ENCODE data around the gene BAIAP2. TPM values are rescaled to one million over a fixed set of nuclear protein-coding genes. Genes with fewer than 3 reads are reported as not detected.

The BAIAP2 gene
- total and polyA plus RNA-seq, 5 donors: 20.5 to 39.5 (median 32.8) TPM

GRCh38 chr17:81095383-81095762 is 60.4 kb downstream of the BAIAP2 start:
- intact Hi-C loops (cut with DNase I): loop anchor here in 2 of 4 donors (5.0 kb wide), 2 partner anchors 68 to 73 kb away; no protein-coding TSS in a partner anchor

GRCh38 chr17:81096741-81097133 is 61.8 kb downstream of the BAIAP2 start:
- no peaks in the 10 kb centered on the region for H3K27me3 ChIP-seq (ENCODE audit: control insufficient read depth, insufficient read depth)
- ATAC-seq (no peak), DNase-seq (no peak)
- WGBS: 89% methylated on average over 7 of the region's 7 CpGs
- H3K4me3 ChIP-seq (ENCODE audit: low read length): no peak overlapping the region
- no peaks in the 10 kb centered on the region for H3K4me1 ChIP-seq (ENCODE audit: control insufficient read depth, insufficient read depth, low read length)
- H3K9me3 ChIP-seq (ENCODE audit: control insufficient read depth, low read length): no peaks in the 10 kb centered on the region
- intact Hi-C loops (cut with DNase I): loop anchor here in 2 of 4 donors (5.0 kb wide), 2 partner anchors 69 to 74 kb away; no protein-coding TSS in a partner anchor
- H3K27ac ChIP-seq (ENCODE audit: low read length): no peak overlapping the region

More at GRCh38 chr17:81095383-81095762, 60.4 kb downstream of the BAIAP2 start:
- Histone ChIP-seq H3K4me1 (ENCODE audit: control insufficient read depth, insufficient read depth, low read length) (no peaks in the 10 kb centered on the region), H3K27ac (ENCODE audit: low read length) (no peak overlapping the region), H3K4me3 (ENCODE audit: low read length) (no peak overlapping the region), H3K9me3 (ENCODE audit: control insufficient read depth, low read length) (no peaks in the 10 kb centered on the region), H3K27me3 (ENCODE audit: control insufficient read depth, insufficient read depth) (no peaks in the 10 kb centered on the region)
- DNase-seq: no peak
- ATAC-seq: no peak
- 61% methylated on average over 13 of the region's 13 CpGs for WGBS

- ATAC-seq (peak; percentile 67 to 71), DNase-seq (peak; percentile 85 to 95 (median 91))
- Histone ChIP-seq H3K4me1 (ENCODE audit: control insufficient read depth, insufficient read depth, low read length) (no peaks in the 10 kb centered on the region), H3K27me3 (ENCODE audit: control insufficient read depth, insufficient read depth) (no peaks in the 10 kb centered on the region), H3K9me3 (ENCODE audit: control insufficient read depth, low read length) (no peaks in the 10 kb centered on the region), H3K27ac (ENCODE audit: low read length) (no peak overlapping the region), H3K4me3 (ENCODE audit: low read length) (no peak overlapping the region)
- 23% methylated on average over 31 of the region's 31 CpGs for WGBS
- intact Hi-C loops (cut with DNase I): loop anchor here in 2 of 4 donors (5.0 kb wide), 2 partner anchors 70 to 75 kb away; no protein-coding TSS in a partner anchor
Observed at GRCh38 chr17:81097134-81097942, 62.4 kb downstream of the BAIAP2 start.

- intact Hi-C loops (cut with DNase I): loop anchor here in 2 of 4 donors (5.0 kb wide), 2 partner anchors 71 to 76 kb away; no protein-coding TSS in a partner anchor
- ATAC-seq (no peak), DNase-seq (no peak)
- Histone ChIP-seq H3K4me3 (ENCODE audit: low read length) (no peak overlapping the region), H3K4me1 (ENCODE audit: control insufficient read depth, insufficient read depth, low read length) (no peaks in the 10 kb centered on the region), H3K27me3 (ENCODE audit: control insufficient read depth, insufficient read depth) (no peaks in the 10 kb centered on the region), H3K27ac (ENCODE audit: low read length) (no peak overlapping the region), H3K9me3 (ENCODE audit: control insufficient read depth, low read length) (no peaks in the 10 kb centered on the region)
- 78% methylated on average over 13 of the region's 13 CpGs for WGBS
Observed at GRCh38 chr17:81097943-81098308, 63.0 kb downstream of the BAIAP2 start.

- WGBS: 95% methylated on average over 23 of the region's 23 CpGs
- ATAC-seq: no peak
Observed at GRCh38 chr17:81099888-81100287, 64.9 kb downstream of the BAIAP2 start.

GRCh38 chr17:81100668-81101067 is 65.7 kb downstream of the BAIAP2 start:
- no peaks in the 10 kb centered on the region for H3K4me1 ChIP-seq (ENCODE audit: control insufficient read depth, insufficient read depth, low read length)
- no peaks in the 10 kb centered on the region for H3K9me3 ChIP-seq (ENCODE audit: control insufficient read depth, low read length)
- H3K4me3 ChIP-seq (ENCODE audit: low read length): no peak overlapping the region
- intact Hi-C loops (cut with DNase I): loop anchor here in 3 of 4 donors (2.0 to 10.0 kb wide), 4 partner anchors 76 to 676 kb away; no protein-coding TSS in a partner anchor
- no peak for DNase-seq
- H3K27ac ChIP-seq (ENCODE audit: low read length): no peak overlapping the region
- no peaks in the 10 kb centered on the region for H3K27me3 ChIP-seq (ENCODE audit: control insufficient read depth, insufficient read depth)
- WGBS: 90% methylated on average over 10 of the region's 10 CpGs
- no peak for ATAC-seq

More at GRCh38 chr17:81099888-81100287, 64.9 kb downstream of the BAIAP2 start:
- no peaks in the 10 kb centered on the region for H3K4me1 ChIP-seq (ENCODE audit: control insufficient read depth, insufficient read depth, low read length)
- intact Hi-C loops (cut with DNase I): loop anchor here (2.0 to 10.0 kb wide), 6 partner anchors 73 to 675 kb away; no protein-coding TSS in a partner anchor
- DNase-seq: no peak
- H3K27ac ChIP-seq (ENCODE audit: low read length): no peak overlapping the region
- H3K9me3 ChIP-seq (ENCODE audit: control insufficient read depth, low read length): no peaks in the 10 kb centered on the region
- no peaks in the 10 kb centered on the region for H3K27me3 ChIP-seq (ENCODE audit: control insufficient read depth, insufficient read depth)
- no peak overlapping the region for H3K4me3 ChIP-seq (ENCODE audit: low read length)

- DNase-seq (peak; percentile 85 to 94 (median 93)), ATAC-seq (peak; percentile 80 to 81)
- no peak overlapping the region for H3K27ac ChIP-seq (ENCODE audit: low read length)
- no peaks in the 10 kb centered on the region for H3K27me3 ChIP-seq (ENCODE audit: control insufficient read depth, insufficient read depth)
- WGBS: 39% methylated on average over 33 of the region's 33 CpGs
- H3K9me3 ChIP-seq (ENCODE audit: control insufficient read depth, low read length): no peaks in the 10 kb centered on the region
- H3K4me3 ChIP-seq (ENCODE audit: low read length): no peak overlapping the region
- intact Hi-C loops (cut with DNase I): loop anchor here in 3 of 4 donors (2.0 to 10.0 kb wide), 4 partner anchors 77 to 677 kb away; no protein-coding TSS in a partner anchor
- no peaks in the 10 kb centered on the region for H3K4me1 ChIP-seq (ENCODE audit: control insufficient read depth, insufficient read depth, low read length)
Observed at GRCh38 chr17:81101614-81102306, 66.8 kb downstream of the BAIAP2 start.

GRCh38 chr17:81102352-81102751 is 67.4 kb downstream of the BAIAP2 start:
- Histone ChIP-seq H3K27me3 (ENCODE audit: control insufficient read depth, insufficient read depth) (no peaks in the 10 kb centered on the region), H3K9me3 (ENCODE audit: control insufficient read depth, low read length) (no peaks in the 10 kb centered on the region), H3K4me3 (ENCODE audit: low read length) (no peak overlapping the region), H3K27ac (ENCODE audit: low read length) (no peak overlapping the region), H3K4me1 (ENCODE audit: control insufficient read depth, insufficient read depth, low read length) (no peaks in the 10 kb centered on the region)
- ATAC-seq (no peak), DNase-seq (no peak)
- intact Hi-C loops (cut with DNase I): loop anchor here in 2 of 4 donors (10.0 kb wide), 2 partner anchors 118 to 678 kb away; no protein-coding TSS in a partner anchor
- WGBS: 88% methylated on average over 12 of the region's 12 CpGs

- no peak overlapping the region for H3K4me3 ChIP-seq (ENCODE audit: low read length)
- H3K9me3 ChIP-seq (ENCODE audit: control insufficient read depth, low read length): no peaks in the 10 kb centered on the region
- no peak overlapping the region for H3K27ac ChIP-seq (ENCODE audit: low read length)
- DNase-seq: no peak
- H3K4me1 ChIP-seq (ENCODE audit: control insufficient read depth, insufficient read depth, low read length): no peaks in the 10 kb centered on the region
- no peak for ATAC-seq
- WGBS: 91% methylated on average over 17 of the region's 17 CpGs
- intact Hi-C loops (cut with DNase I): loop anchor here in 2 of 4 donors (10.0 kb wide), 2 partner anchors 118 to 678 kb away; no protein-coding TSS in a partner anchor
- H3K27me3 ChIP-seq (ENCODE audit: control insufficient read depth, insufficient read depth): no peaks in the 10 kb centered on the region
Observed at GRCh38 chr17:81102869-81103268, 67.9 kb downstream of the BAIAP2 start.

- no peaks in the 10 kb centered on the region for H3K4me1 ChIP-seq (ENCODE audit: control insufficient read depth, insufficient read depth, low read length)
- no peak overlapping the region for H3K4me3 ChIP-seq (ENCODE audit: low read length)
- no peak for DNase-seq
- no peaks in the 10 kb centered on the region for H3K27me3 ChIP-seq (ENCODE audit: control insufficient read depth, insufficient read depth)
- ATAC-seq: no peak
- 90% methylated on average over 20 of the region's 20 CpGs for WGBS
- no peak overlapping the region for H3K27ac ChIP-seq (ENCODE audit: low read length)
- intact Hi-C loops (cut with DNase I): loop anchor here in 2 of 4 donors (10.0 kb wide), 2 partner anchors 119 to 679 kb away; no protein-coding TSS in a partner anchor
- no peaks in the 10 kb centered on the region for H3K9me3 ChIP-seq (ENCODE audit: control insufficient read depth, low read length)
Observed at GRCh38 chr17:81103379-81103778, 68.4 kb downstream of the BAIAP2 start.
